Fibroblast of villous mesenchyme (primary cell): ENCODE results near the gene NISCH. TPM values are rescaled to one million over a fixed set of nuclear protein-coding genes. Genes with fewer than 3 reads are reported as not detected.
A peak's percentile ranks its signal among the peaks of the same experiment; 100 is the strongest.
"Not testable (repeated sequence)": the region's sequence is repeated elsewhere in the genome, so short reads cannot be mapped to it uniquely, and the experiment has no call there.

Experiments
- DNase-seq: peaks from one replicate; pipeline ENCODE4 v3.0.0-alpha.2; 2010; ENCODE audit warnings: low read depth
- H3K4me3 ChIP-seq: 2 replicates; pipeline ENCODE4 v1.5.1; 2011; ENCODE audit warnings: low read depth, mild to moderate bottlenecking, low read length
- CTCF ChIP-seq: IDR thresholded peaks from 2 replicates; pipeline ENCODE4 v1.5.1; 2012; ENCODE audit warnings: low read depth, mild to moderate bottlenecking, low read length; ENCODE audit not compliant: insufficient read depth
- total RNA-seq: library from RNA; depleted of rRNA; stranded (reverse); fragments of >200 nt; gene quantifications from 2 replicates; pipeline ENCODE4 v1.2.3, GENCODE V29; 2012

Gene NISCH
- total RNA-seq, 1 donor = 82.5 TPM

DNA sequence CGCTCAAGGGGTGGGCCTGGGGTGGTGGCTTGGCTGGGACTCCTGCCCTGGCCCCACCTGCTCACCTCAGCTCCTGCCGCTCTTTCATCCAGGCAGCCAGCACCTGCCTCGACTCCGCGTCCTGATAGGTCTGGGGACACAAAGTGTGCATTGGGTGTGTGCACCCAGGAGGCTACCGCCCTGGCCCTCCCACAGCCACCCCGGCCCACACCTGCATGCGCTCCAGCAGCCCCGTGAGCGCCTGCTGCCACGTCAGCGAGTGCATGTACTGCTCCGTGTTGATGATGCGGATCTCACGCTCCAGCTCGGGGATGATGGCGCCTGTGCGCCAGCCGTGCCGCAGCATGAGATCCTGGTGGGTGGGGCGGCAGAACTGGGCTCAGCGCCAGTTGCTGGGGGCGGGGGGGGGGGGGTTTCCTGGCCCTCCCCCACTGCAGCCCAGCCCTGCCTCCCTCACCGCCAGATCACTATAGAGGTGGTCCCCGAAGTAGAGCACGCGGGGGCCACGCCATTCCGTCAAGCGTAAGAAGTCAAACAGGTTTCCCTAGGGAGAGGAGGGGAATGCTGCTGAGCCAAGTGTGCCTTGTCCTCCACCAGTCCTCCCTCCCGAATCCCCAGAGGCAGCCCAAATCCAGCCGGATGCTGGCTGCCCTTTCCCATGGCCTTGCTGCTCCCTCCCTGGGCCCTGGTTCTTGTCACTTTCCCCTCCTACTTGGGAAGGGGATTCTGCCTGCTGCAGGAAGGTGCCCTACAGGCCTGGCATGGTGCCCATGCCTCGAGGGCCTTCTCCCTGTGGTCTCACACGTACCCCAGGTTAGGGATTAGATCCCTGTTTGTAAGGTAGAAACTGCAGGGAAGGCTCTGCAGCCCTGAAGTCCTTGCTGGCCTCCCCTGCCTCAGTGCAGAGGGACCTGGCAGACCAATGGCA is 69.6 kb downstream of the NISCH start:
- TF ChIP-seq CTCF = no peak
- peak; percentile 38 for DNase-seq
- no peak overlapping the region for H3K4me3 ChIP-seq

DNA sequence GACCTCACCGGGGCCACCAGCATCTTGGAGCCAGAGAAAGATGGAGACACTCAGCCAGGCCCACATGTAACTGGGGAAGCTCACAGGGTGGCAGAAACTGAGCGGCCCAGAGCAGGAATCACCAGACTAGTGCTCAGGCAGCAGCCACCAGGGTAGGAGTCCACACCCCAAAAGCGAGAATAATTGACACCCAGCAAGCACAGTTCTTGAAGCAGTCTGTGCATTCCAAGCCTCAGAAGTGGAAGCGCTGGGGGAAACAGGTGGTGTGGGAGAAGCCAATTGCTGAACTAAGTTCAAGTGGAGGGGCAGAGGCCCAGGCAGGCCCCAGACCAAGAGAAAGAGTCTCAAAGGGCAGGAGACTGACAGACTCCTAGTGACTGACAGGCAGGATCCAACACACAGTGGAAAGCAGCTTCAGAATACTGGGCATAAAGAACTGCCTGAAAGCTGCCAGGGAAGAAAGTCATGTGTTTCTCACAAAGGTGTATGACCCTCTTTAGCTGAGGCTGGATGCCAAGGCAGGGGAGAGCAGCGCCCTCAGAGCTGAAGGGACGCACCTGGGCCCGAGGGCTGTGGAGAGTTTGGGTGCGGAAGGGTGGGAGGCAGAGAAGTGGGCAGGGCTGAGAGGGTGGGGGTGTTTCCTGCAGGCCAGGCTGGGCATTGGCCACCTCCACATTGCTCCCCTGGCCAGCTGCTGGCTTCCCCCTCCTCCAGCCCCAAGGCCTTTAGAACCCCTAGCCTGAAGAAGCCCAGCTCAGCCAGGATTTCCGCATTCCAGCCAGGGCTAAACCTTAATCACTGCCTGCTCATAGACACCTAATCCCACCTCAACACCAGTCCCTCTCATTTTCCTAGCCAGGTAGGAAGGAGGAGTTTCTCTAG is 70.5 kb downstream of the NISCH start:
- no peak overlapping the region for H3K4me3 ChIP-seq
- DNase-seq = no peak
- no peak for TF ChIP-seq CTCF

DNA sequence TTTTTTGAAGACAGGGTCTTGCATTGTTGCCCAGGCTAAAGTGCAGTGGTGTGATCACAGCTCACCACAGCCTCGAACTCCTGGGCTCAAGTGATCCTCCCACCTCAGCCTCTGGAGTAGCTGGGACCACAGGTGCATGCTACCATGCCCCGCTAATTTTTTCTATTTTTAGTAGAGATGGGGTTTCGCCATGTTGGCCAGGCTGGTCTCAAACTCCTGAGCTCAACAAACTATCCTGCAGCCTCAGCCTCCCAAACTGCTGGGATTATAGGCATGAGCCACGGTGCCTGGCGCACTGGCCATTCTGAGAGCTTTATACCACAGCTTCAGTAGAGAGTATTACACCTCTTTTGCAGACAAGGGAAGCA is 71.3 kb downstream of the NISCH start:
- not testable (repeated sequence) for H3K4me3 ChIP-seq, DNase-seq

GRCh38 chr3:52527039-52527731 is 71.8 kb downstream of the NISCH start:
- peak; percentile 65 for DNase-seq
- no peak overlapping the region for H3K4me3 ChIP-seq
- TF ChIP-seq CTCF = no peak

DNA sequence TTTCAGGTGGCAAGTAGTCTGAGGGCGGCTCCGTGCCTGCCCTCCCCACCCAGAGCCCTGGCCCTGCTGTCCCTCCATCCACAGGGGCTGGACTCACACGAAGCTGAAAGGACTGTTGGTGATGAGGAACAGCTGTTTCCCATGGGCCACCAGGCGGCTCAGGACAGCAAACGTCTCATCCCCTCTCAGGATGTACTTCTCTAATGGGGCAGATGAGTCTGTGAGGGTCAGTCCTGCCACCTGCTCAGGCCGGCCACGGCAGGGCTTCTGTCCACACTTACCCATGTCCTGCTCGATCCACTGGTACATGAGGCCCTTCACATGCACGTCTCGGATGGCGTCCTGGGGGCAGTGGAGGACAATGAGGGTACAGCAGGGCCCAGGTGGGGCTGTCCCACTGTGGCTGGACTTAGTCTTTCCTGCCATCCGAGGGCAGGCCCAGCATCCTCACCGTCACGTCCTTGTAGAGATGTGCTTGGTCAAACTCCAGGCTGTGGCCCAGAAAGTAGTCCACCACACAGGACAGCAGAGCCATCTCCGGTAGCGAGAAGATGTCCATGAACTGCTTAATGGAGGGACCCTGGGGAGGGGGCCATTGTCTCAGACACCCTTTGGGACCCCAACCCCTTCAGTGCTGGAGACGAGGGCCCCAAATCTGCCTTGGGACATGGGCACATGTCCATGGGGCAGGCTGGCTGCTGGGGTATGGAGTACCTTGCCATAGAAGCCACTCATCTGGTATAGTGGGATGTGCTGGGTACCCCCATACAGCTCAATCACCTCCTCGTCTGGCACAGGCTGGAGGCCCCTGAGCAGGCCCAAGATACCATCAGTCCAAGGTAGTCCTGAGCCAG is 72.6 kb downstream of the NISCH start:
- no peak overlapping the region for H3K4me3 ChIP-seq
- DNase-seq = no peak
- TF ChIP-seq CTCF = no peak

- DNase-seq = no peak
- TF ChIP-seq CTCF = no peak
- H3K4me3 ChIP-seq = no peak overlapping the region
Measured at GRCh38 chr3:52528586-52529375, 73.4 kb downstream of the NISCH start.
